GM19035 (cell line): ENCODE measurements around the gene CETN1.

ENCODE experiments used
- ATAC-seq: cut with Tn5 transposase; IDR thresholded peaks from one replicate; pipeline ENCODE4 v1.9.1; 2021; ENCODE audit not compliant: unreplicated experiment

The CETN1 gene

DNA sequence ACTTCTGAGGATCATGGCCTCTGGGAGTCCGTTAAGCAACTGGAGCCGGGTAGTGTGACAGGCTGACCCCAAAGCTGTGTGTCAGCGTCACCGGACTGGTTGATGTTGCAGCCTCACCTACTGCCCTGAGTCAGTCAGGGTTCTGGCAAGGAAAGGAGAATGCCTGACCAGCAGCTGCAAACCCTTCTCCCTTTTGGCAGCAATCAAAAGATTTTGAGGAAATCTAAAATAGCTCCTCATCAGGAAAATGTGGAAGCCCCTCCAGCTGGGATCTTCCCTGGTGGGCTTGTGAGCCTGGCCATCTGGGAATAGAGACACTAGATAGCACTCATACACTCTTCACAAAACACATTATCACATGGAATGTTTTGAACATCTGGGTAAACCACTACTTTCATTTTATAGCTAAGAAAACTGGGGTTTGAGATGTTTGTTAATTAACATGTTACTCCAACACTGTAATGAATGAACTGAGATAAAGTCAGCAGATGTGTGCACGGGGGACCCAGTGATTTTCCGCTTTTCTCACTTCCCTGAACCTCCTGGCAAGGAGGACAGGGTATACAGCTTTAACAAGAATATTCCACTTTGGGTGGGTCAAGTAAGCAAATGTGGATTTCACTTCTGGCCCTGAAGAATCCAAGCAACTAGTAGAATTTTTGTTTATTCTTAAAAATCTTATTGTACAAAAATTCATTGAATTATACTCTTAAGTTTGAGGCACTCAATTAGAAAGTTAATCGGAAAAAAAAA, 41.3 kb downstream of the CETN1 start:
- ATAC-seq: no peak

DNA sequence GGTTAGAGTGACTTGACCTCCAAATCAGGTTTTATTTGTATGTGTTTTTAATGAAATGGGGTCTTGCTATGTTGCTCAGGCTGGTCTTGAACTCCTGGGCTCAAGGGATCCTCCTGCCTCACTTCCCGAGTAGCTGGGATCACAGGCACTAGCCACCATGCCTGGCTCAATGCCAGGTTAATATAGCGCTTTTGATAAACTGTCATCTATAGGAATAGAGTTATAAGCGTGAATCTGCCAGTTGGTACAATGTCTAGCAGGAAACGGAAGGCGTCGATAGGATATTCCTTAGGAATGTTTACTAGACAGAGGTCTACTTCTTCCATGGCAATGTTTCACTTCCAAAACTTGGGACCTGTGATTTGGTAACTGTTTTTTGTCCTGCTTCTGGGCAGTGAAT, 42.1 kb downstream of the CETN1 start:
- no peak for ATAC-seq

GRCh38 chr18:623761-624620, 43.8 kb downstream of the CETN1 start:
- no peak for ATAC-seq

GRCh38 chr18:627231-627630, 47.1 kb downstream of the CETN1 start:
- ATAC-seq: no peak

DNA sequence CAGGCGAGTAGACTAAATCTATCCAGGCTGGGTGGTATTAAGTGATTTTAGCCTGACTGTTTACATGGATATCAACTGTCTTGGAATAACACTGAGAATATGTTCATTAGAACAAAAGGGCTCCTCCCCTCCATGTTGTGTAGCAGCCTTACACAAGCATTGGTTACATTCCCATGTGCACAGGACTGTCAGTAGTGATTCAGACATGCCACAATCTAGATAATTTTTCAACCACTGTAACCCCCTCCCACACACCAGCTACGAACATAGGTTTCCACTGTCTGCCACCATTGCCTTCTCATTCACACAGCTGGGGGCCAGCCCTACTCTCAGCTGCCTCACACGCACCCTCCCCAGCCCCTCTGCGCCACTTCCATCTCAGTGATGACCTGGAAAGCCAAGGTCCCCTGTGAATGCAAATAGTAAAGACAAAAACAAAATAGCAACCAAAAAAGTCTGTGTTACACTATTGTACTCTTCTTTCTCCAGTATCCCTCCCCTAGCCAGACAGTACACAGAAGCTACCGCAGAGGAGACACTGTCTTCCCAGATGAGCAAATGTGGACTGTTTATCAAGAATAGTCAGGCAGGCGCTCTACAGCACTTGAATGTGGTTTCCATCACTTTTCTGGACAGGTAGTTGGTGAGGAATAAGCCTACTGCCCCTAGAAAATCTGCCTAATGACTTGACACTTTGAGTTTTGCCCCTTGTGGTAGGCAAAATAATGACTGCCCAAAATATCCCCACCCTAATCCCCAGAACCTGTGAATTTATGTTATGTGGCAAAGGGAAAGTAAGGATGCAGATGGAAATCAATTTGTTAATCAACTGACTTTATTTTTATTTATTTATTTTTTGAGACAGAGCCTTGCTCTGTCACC, 49.3 kb downstream of the CETN1 start:
- no peak for ATAC-seq

- ATAC-seq: no peak
These were observed 51.4 kb downstream of the CETN1 start for GRCh38 chr18:631560-631959.
